Stimulated activated CD8-positive, alpha-beta memory T cell treated with anti-CD3 and anti-CD28 coated beads, Interleukin-4, amount 100 ng/mL, for 48 hours (primary cell): ENCODE results near the gene RSPRY1.

ENCODE experiments used
- DNase-seq: peaks from one replicate; pipeline ENCODE4 v3.0.0-alpha.2; 2020

Gene RSPRY1

DNA sequence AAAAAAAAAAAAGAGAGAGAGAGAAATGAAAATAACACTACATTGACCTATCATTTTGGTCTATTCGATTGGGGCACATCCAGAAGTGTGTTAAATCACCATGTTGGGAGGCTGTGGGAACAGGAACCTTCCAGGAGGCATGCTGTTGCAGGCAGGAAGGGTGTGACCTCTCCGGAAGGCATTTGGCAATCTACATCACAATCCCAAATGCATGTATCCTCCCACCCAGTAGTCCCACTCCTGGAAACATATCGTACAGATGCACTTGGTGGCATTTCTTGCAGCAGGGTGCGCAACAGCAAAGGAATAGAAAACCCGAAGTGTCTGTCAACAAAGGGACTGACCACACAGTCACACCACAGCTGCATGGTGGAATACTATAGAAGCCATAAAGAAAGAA is 90.5 kb downstream of the RSPRY1 start:
- no peak for DNase-seq

- peak; percentile 69 for DNase-seq
Observed at GRCh38 chr16:57277586-57277985, 91.5 kb downstream of the RSPRY1 start.

- DNase-seq: no peak
Observed at GRCh38 chr16:57278494-57278893, 92.4 kb downstream of the RSPRY1 start.

- DNase-seq: no peak
Observed at GRCh38 chr16:57279780-57280638, 93.9 kb downstream of the RSPRY1 start.

- no peak for DNase-seq
Observed at GRCh38 chr16:57281791-57282190, 95.7 kb downstream of the RSPRY1 start.

- DNase-seq: no peak
Observed at GRCh38 chr16:57282510-57283213, 96.5 kb downstream of the RSPRY1 start.

GRCh38 chr16:57283214-57283958 is 97.3 kb downstream of the RSPRY1 start:
- no peak for DNase-seq

GRCh38 chr16:57283959-57284208 is 97.8 kb downstream of the RSPRY1 start:
- DNase-seq: no peak

GRCh38 chr16:57284209-57284951 is 98.3 kb downstream of the RSPRY1 start, which contains the start of gene PLLP:
Gene PLLP, minus strand, starts transcription at chr16:57284672. Its CDS starts 132 bp downstream, at chr16:57284540.
- peak; percentile 53 for DNase-seq

DNA sequence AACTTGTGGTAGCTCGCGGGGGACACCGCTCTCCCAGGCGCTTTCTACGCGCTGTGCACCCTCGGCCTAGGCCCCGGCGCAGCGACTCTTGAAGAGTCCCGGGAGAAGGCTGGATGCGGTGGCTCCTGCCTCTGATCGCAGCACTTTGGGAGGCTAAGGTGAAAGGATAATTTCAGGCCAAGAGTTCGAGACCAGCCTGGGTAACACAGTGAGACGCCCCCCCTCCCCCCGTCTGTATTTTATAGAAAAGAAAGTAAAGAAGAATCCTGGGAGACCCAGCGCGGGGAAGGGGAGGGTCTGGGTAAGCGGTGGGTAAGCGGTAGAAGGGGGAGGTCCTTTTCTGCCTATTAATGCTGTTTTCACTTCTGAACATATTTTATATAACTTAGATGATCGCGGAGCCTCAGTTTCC is 98.8 kb downstream of the RSPRY1 start:
- DNase-seq: no peak

DNA sequence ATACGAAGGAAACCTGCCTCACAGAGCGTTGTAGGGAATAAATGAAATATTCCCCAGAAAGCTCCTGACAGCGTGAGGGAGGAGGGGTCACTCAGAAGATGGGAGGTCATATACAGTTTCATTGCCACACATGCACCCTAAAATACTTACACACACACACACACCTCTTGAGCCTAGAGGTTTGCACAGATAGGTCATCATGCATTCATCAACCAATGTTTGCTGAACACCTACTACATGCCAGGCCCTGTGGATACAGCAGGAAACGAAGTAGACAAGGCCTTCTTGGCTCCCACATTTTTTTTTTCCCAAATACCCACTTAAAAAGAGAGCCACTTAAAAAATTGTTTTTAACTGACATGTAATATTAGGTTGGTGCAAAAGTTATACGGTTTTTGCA is 99.2 kb downstream of the RSPRY1 start:
- DNase-seq: no peak

DNA sequence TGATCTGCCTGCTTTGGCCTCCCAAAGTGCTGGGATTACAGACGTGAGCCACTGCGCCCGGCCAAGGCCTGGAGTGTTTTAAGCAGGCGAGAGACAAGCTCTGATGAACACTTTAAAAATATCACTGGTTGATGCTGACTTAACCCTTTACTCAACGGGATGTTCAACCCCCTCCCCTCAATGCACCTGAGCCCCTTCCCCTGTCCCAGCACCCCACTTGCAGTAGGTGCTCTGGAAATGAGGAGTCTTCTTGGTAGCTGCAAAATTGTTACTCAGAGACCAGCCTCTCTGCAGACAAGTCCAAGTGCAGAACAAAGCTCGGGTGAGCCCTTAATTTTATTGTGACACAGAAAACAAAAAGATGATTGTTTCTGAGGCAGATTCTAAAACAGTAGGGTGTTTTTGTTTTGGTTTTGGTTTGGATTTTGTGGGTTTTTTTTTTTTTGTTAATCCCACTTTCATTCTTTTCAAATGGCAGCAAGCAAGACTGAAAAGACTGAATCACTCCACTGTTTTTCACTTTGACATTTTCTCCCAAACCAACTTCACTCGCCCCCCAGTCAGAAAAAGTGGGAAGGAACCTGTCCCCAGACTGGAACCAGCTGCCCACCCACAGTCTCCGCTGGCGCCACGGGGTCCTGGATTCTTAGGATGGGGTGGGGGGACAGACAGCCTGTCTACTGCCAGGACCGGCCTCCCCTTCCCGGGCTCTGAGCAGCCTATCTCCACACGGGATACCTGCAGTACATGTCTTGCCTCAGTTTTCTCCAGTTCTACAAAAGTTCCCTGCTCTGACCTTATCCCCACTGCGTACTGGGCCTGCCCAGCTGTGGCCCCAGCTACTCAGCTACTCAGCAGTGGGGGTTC is 103.5 kb downstream of the RSPRY1 start:
- DNase-seq: no peak
